ENCODE results near the gene DRD1.

DRD1 gene

DNA sequence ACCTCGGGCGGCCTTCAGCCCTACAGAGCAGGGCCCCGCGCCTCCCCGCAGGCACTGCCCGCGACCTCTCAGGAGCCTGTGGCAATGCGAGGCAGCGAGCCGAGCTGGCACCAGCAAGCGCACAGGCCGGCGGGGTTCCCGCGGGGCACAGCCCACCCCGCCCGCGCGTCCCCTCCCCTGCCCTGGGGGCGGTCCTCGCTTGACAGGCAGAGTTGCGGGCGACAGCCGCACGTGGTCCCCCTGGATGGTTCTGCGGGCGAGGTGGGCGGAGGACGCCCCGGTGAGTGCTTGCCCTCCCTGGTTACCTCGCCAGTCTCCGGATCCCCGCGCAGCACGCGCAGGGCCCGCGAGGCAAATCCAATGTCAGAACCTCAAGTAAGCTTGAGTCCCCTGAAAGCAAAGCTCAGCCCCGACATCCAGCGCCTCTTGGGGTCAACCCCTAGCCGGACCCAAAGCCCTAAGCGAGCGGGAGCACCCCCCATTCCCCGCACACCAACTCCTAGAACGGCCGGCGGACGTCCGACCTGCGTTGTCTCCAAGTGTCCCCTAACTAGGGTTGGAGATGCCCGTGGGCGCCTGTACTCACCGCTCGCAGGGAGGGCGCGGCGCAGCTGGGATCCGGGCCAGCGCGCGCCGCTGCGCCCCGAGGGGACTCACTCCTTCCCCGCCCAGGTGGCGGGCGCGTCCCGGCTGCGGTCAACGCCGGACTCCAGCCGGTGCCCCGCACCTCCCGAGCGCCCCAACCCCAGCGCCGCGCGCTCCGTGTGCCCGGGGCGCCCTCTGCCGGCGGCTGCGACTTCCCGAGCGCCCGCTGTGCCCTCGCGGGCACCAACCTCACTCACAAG is at the start of gene DRD1:
DRD1 (minus strand) TSS at position 123 of the 845 bp plus-strand sequence. CDS start 1,083 bp downstream, outside the sequence.
- peak; percentile 60 to 68 for DNase-seq

DNA sequence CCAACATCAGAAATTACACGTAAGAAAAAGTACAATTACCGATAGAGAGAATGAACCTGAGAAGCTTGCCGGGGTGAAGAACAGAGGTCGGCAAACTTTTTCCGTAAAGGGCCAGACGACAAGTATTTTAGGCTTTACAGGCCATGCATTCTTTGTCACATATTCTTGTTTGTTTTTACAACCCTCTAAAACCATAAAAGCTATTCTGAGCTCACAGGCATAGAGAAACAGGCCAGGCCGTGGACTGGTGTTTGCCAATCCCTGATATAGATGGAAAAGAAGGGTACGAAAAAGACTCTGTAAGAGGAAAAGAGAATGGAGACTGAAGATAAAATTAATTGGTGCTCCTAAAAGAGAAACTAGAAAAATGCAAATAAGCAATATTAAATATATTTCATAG is 49.7 kb upstream of the DRD1 start:
- no peak for DNase-seq

DNA sequence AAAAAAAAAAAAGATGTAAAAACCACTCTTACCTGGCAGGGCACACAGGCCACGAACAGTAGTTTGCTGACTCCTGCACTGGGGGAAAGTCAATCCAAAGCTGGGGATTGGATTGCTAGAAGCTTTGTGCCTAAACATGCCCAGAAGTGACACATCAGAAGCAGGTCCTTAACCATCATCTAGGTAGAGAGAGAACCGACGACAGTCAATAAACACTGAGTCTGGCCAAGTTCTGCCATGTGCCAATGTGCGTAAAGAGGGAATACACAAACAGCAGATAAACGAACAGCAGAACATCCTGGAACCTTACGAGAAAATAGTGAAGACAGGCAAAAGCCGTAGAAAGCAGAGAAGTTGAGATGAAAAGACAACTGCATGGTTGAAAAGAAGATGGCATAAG is 49.3 kb upstream of the DRD1 start:
- DNase-seq, result no peak

GRCh38 chr5:175491223-175491622 is 47.2 kb upstream of the DRD1 start:
- no peak for DNase-seq

DNA sequence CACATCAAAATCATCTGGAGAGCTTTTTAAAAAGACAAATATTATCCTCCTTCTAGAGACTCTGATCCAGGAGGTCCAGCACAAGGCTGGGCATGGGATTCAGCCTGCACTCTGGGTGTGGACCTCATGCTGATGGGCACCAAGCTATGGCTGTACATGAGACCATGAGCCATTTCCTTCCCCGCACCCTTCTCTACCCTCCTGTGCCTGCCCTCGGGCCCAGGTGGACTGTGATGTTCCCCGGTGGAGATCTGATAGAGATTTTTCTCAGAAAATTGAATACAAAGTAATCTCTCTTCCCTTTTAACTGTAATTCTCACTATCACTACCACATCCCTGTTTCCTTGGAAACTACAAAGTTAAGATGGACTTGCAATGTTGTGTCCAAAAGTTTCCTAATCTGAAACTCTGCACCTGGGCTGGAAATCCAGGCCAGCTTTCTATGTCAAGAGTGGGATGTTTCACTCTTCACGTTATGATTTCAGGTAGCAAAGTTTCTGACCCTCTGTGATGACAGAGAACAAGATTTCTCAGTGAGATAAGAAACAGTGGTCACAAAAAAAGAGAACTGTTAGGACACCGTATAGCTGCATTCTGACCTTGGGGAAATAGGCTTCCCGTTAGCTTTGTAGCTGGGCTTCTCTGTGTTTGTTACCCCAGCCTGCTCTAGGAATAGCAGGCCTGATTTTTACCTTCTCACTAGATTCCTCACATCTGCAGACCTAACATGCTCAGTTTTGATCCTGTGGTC is 45.9 kb upstream of the DRD1 start:
- DNase-seq, result no peak

- no peak for DNase-seq
Observed at GRCh38 chr5:175487514-175488222, 43.7 kb upstream of the DRD1 start.

DNA sequence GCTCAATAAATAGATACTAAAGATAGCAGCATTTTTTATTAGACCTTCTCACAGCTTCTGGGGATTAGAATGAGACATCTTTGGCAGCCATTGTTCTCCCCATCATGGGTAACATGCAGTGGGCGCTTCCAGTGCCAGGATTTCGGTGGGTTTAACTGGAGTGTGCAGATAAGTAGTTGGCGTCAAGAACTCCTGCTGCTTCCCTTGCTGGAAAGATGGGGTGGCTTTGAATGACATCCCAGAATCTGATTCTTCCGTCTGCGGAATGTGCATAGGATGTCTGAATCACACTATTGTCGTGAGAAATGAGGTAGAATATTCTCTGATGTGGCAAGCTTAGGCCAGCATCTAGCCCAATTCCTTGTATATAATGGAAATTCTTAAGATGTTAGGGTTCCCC is 41.6 kb upstream of the DRD1 start:
- no peak for DNase-seq

DNA sequence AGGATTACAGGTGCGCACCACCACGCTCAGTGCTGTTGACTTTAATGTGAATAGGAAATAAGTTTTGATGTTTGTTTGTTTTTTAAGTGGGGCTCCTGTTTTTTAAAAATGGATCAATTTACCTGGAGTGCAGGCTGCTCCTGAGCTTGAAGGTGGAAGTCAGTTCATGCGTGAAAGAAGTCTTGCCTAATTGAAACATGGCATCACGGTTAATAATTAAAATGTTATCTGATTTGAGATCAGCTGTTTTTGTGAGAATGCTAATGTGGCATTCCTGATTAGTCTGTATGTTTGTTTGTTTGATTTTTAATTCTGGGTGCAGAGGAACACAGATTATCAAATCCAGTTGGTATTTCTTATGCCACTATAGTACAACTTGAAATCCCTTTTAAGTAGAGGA is 40.8 kb upstream of the DRD1 start:
- DNase-seq, result no peak

GRCh38 chr5:175484322-175484721 is 40.3 kb upstream of the DRD1 start:
- no peak for DNase-seq

GRCh38 chr5:175483337-175483736 is 39.4 kb upstream of the DRD1 start:
- DNase-seq, result no peak

- no peak for DNase-seq
Observed at GRCh38 chr5:175479125-175479881, 35.3 kb upstream of the DRD1 start.

DNA sequence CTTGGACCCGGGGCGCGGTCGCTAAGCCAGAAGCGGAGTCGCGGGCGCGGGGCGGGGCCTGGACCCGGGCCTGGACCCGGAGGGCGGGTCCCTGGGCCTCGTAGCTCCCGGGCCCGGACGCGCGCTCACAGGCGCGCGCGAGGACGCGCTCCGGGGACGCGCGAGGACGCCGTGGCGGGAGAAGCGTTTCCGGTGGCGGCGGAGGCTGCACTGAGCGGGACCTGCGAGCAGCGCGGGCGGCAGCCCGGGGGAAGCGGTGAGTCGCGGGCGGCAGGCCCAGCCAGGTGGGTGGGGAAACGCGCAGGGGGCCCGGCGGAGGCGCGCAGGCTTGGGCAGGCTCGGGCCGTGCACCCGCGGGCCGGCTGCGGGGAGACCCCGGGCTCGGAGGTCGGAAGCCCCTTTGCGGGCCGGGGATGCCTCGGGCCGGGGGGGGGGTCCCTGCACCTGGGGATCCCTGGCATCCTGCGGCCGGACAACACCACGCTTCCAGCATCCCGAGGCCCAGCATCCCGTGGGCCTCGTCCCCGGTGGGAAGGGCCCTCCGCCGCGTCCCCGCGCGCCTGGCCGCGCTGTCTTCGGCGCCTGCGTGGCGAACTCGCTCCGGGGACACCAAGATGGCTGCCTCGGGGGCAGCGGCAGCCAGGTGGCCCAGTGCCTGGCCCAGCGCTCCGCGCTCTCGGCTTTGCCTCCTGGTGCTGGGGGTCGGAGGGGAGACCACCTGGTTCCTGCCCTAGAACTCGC is 34.6 kb upstream of the DRD1 start, which contains the start of gene SFXN1:
SFXN1 (plus strand) TSS at position 177 of the 741 bp plus-strand sequence. CDS start 13,544 bp downstream, outside the sequence.
- peak; percentile 83 to 86 for DNase-seq

DNA sequence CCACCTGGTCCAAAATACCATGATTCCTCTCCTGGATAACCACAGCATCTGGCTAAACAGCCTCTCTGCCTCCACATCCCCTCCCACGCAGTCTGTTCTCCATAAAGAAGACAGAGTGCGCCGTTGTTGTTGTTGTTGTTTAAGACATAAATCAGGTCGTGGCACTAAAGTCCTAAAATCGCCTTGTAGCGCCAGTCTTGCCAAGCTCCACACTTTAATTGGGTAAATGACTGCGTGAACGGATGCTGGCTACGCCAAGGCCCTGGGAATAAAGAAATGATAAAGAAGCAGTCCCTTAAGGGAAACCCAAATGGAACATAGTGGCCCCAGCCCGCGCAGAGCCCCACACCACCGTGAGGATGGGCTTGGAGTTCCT is 34.0 kb upstream of the DRD1 start:
- no peak for DNase-seq

- DNase-seq, result no peak
Observed at GRCh38 chr5:175477440-175477839, 33.5 kb upstream of the DRD1 start.

DNA sequence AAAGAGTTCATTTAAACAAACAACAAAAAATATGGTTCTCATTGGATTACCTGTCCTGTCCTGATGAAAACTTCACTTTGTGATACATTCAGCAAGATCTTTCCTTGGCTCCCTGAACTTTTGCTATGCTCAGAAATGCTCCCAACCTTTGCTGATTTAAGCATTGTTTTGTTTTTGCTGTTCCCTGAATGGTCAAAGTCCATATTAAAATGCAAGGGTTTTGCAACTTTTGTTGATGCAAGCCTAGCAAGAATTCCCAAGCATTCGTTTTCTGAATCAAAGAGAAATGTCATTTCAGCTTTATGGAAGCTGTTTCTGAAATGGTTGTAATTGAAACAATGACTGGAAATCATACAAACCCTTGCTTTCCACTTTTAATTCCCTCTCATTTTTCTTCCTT is 31.3 kb upstream of the DRD1 start:
- DNase-seq, result no peak

GRCh38 chr5:175472378-175472777 is 28.4 kb upstream of the DRD1 start:
- no peak for DNase-seq

DNA sequence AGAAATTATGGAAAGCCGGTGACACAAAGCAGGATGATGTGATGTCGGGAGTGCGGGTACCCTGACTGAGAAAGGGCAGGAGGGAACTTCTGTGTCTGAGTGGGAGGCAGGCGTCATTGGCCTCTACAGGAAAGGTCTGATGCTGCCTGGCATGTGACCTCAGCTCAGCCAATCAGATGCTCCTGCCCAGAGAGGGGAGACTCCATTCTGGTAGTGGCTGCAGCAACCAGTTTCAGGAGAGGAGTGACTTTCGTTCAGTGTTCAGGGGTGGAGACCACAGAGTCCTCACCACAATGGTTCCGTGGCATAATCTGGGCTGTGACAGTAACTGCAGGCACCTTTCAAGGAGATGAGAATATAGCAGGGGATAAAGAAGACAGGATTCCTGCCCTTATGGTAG is 27.6 kb upstream of the DRD1 start:
- peak; percentile 40 to 57 for DNase-seq

- DNase-seq, result no peak
Observed at GRCh38 chr5:175471196-175471595, 27.2 kb upstream of the DRD1 start.

- no peak for DNase-seq
Observed at GRCh38 chr5:175470781-175471180, 26.8 kb upstream of the DRD1 start.

DNA sequence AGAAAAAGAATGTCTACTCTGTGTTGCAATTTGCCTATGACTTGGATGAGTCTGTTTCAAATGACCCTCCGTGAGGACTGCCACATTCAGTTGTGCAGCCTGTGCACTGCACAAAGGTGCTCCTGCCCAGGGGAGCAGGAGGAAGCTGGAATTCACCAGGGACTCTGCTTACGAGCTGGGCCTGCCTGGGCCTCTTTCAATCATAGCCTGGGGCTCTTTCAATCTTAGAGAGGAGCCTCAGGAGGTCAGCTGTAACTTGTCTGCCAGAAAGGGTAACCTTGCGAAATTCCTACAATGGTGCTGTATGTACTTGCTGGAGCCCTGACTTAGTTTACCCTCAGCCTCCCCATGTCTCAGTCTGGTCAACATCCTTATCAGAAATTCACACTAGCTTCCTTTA is 25.9 kb upstream of the DRD1 start:
- no peak for DNase-seq

GRCh38 chr5:175468892-175469291 is 24.9 kb upstream of the DRD1 start:
- no peak for DNase-seq
